KMS-11 (cell line): ENCODE data around the gene FNDC3B.
A peak's percentile ranks its signal among the peaks of the same experiment; 100 is the strongest.

Source experiments
- H2AFZ ChIP-seq: fragments of 200-600 bp; sonication (generic); 2 replicates; pipeline ENCODE4 v1.6.1; 2016; ENCODE audit warnings: antibody characterized with exemption, mixed run types, low read depth
- H3K27ac ChIP-seq: fragments of 200-600 bp; sonication (generic); 2 replicates; pipeline ENCODE4 v1.6.1; 2016; ENCODE audit warnings: mild to moderate bottlenecking, mixed run types
- H3K27me3 ChIP-seq: fragments of 200-600 bp; sonication (generic); 2 replicates; pipeline ENCODE4 v1.6.1; 2017; ENCODE audit warnings: mild to moderate bottlenecking, low read depth, mixed run types, moderate library complexity; ENCODE audit not compliant: insufficient read depth
- H3K36me3 ChIP-seq: fragments of 200-600 bp; sonication (generic); 2 replicates; pipeline ENCODE4 v1.6.1; 2017; ENCODE audit warnings: mild to moderate bottlenecking, mixed run types; ENCODE audit not compliant: insufficient read depth
- H3K4me1 ChIP-seq: fragments of 200-600 bp; sonication (generic); 2 replicates; pipeline ENCODE4 v1.6.1; 2016; ENCODE audit warnings: mild to moderate bottlenecking, low read depth, mixed run types; ENCODE audit not compliant: poor library complexity, severe bottlenecking
- H3K4me2 ChIP-seq: fragments of 200-600 bp; sonication (generic); 2 replicates; pipeline ENCODE4 v1.7.0; 2016; ENCODE audit warnings: mild to moderate bottlenecking, mixed run types
- H3K4me3 ChIP-seq: fragments of 200-600 bp; sonication (generic); IDR thresholded peaks from 2 replicates; pipeline ENCODE4 v1.6.1; 2017; ENCODE audit warnings: low read depth, low read length, mixed read lengths; ENCODE audit not compliant: insufficient read depth
- H3K79me2 ChIP-seq: fragments of 200-600 bp; sonication (generic); 2 replicates; pipeline ENCODE4 v1.6.1; 2016; ENCODE audit warnings: low read depth, mixed run types; ENCODE audit not compliant: insufficient read depth
- H3K9ac ChIP-seq: fragments of 200-600 bp; sonication (generic); 2 replicates; pipeline ENCODE4 v1.6.1; 2016; ENCODE audit warnings: mild to moderate bottlenecking, mixed run types
- H4K20me1 ChIP-seq: fragments of 200-600 bp; sonication (generic); 2 replicates; pipeline ENCODE4 v1.6.1; 2016; ENCODE audit warnings: mild to moderate bottlenecking, mixed run types; ENCODE audit not compliant: insufficient read depth
- TF ChIP-seq, protein P1 (sequence below): fragments of 200-600 bp; sonication (generic); conservative IDR thresholded peaks from 2 replicates; pipeline ENCODE4 v1.6.1; 2017; ENCODE audit warnings: low read depth, mild to moderate bottlenecking, antibody characterized with exemption, low read length, moderate library complexity, mixed read lengths

The FNDC3B gene

DNA sequence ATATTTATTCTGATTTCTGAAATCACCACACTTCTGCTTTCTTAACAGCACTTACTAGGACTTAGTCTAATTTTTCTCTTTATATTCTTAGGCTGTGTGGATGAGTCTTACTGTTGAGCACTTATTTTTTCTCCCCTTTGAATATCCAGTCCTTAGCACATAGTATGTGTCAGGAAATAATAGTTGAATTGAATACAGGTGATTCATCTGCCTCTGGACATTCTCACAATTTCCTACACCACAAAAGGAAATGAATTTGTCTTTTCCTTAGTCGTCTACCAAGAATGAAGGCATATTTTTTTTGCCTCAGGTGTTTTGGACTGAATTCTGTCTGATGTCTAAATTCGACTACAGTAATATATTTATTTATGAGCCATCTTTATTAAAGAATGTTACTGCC is 204.6 kb downstream of the FNDC3B start:
- TF ChIP-seq, protein P1, sequence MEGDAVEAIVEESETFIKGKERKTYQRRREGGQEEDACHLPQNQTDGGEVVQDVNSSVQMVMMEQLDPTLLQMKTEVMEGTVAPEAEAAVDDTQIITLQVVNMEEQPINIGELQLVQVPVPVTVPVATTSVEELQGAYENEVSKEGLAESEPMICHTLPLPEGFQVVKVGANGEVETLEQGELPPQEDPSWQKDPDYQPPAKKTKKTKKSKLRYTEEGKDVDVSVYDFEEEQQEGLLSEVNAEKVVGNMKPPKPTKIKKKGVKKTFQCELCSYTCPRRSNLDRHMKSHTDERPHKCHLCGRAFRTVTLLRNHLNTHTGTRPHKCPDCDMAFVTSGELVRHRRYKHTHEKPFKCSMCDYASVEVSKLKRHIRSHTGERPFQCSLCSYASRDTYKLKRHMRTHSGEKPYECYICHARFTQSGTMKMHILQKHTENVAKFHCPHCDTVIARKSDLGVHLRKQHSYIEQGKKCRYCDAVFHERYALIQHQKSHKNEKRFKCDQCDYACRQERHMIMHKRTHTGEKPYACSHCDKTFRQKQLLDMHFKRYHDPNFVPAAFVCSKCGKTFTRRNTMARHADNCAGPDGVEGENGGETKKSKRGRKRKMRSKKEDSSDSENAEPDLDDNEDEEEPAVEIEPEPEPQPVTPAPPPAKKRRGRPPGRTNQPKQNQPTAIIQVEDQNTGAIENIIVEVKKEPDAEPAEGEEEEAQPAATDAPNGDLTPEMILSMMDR, result no peak
- H3K9ac ChIP-seq, result no peak overlapping the region
- H4K20me1 ChIP-seq, result no peaks in the 10 kb centered on the region
- H3K27me3 ChIP-seq, result no peaks in the 10 kb centered on the region
- peaks cover 34% of the 10 kb centered on the region for H3K4me1 ChIP-seq
- H3K4me3 ChIP-seq, result no peak overlapping the region
- H3K36me3 ChIP-seq, result no peaks in the 10 kb centered on the region
- peaks cover 30% of the 10 kb centered on the region; the same call in 1 of the 2 replicates for H3K79me2 ChIP-seq
- H3K27ac ChIP-seq, result no peak overlapping the region
- no peak overlapping the region for H2AFZ ChIP-seq
- no peak overlapping the region for H3K4me2 ChIP-seq

DNA sequence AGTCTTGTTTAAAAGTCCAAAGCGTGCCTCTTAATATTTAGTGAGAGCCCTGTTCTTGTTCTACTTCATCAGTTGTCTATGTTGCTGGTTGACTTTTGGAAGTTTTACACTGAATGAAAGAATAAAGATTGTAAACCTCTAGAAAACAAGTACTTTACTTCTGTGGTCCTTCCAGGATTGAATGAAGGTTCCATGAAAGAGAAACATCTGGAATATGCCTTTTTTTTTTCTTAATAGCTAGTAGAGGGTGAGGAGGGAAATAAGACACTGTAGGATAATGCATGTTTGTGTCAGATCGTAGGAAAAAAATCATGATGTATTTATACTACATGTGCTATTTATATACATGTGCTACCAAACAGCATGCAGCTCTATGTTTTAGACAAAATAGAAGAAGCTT is 205.9 kb downstream of the FNDC3B start:
- H4K20me1 ChIP-seq, result no peaks in the 10 kb centered on the region
- H3K4me3 ChIP-seq, result no peak overlapping the region
- H3K4me1 ChIP-seq, result peaks cover 34% of the 10 kb centered on the region
- H3K4me2 ChIP-seq, result no peak overlapping the region
- H3K79me2 ChIP-seq, result peaks cover 33% of the 10 kb centered on the region; the same call in 1 of the 2 replicates
- no peak overlapping the region for H3K27ac ChIP-seq
- H3K36me3 ChIP-seq, result no peaks in the 10 kb centered on the region
- H2AFZ ChIP-seq, result no peak overlapping the region
- no peaks in the 10 kb centered on the region for H3K27me3 ChIP-seq
- TF ChIP-seq, protein P1, result no peak
- H3K9ac ChIP-seq, result no peak overlapping the region

GRCh38 chr3:172246107-172246844 is 206.9 kb downstream of the FNDC3B start:
- Histone ChIP-seq H3K27me3 (no peaks in the 10 kb centered on the region), H4K20me1 (no peaks in the 10 kb centered on the region), H3K4me2 (no peak overlapping the region; the same call in 1 of the 2 replicates), H3K36me3 (no peaks in the 10 kb centered on the region; the same call in 1 of the 2 replicates), H3K79me2 (peaks cover 35% of the 10 kb centered on the region; the same call in 1 of the 2 replicates), H3K4me3 (no peak overlapping the region), H3K4me1 (peaks cover 34% of the 10 kb centered on the region), H2AFZ (no peak overlapping the region), H3K9ac (no peak overlapping the region), H3K27ac (no peak overlapping the region)
- TF ChIP-seq, protein P1, result no peak

DNA sequence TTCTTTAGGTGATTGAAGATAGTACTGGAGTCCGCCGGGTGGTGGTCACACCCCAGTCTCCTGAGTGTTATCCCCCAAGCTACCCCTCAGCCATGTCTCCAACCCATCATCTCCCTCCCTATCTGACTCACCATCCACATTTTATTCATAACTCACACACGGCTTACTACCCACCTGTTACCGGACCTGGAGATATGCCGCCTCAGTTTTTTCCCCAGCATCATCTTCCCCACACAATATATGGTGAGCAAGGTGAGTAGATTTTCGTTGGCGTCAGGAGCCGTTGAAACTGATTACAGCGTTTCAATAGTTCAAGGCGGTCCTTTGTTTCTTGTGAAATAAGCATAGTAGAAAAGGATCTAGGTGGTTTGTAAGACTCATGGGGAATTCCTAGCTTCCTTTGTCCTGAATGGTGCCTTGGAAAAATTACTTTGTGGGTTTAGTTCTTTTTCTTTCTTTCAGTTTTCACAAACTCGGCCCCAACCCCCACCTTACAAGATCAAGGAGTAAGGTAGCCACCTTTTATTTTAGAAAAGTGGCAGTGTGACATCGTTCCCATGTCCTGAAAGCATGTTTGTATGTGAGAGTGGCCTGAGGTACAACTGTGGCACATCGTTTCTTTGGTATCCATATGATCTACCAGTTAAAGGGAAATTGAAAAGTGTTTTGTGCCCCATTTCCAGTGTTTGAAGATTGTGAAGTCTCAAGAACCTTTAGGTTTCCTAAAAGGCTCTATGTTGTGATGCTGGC is 208.3 kb downstream of the FNDC3B start:
- Histone ChIP-seq H3K27ac (no peak overlapping the region), H3K4me3 (no peak overlapping the region), H3K27me3 (no peaks in the 10 kb centered on the region), H3K4me2 (0 out of 2 replicates have a peak overlapping the region, but pooled peaks have one; percentile 2), H2AFZ (no peak overlapping the region), H3K36me3 (no peaks in the 10 kb centered on the region; the same call in 1 of the 2 replicates), H4K20me1 (no peaks in the 10 kb centered on the region), H3K4me1 (peaks cover 34% of the 10 kb centered on the region), H3K79me2 (peaks cover 38% of the 10 kb centered on the region; the same call in 1 of the 2 replicates), H3K9ac (no peak overlapping the region)
- TF ChIP-seq, protein P1, result no peak
